ENCODE measurements around the gene CMTM3.
"Not testable (repeated sequence)": the region's sequence is repeated elsewhere in the genome, so short reads cannot be mapped to it uniquely, and the experiment has no call there.

Gene CMTM3

GRCh38 chr16:66604376-66605176, at the start of gene CMTM3:
CMTM3 (plus strand) TSS chr16:66604704; CDS start chr16:66604806, 102 bp downstream.
- no peak for DNase-seq

GRCh38 chr16:66560107-66560506, 44.4 kb upstream of the CMTM3 start:
- no peak for DNase-seq

- no peak for DNase-seq
Observed at GRCh38 chr16:66561381-66562080, 43.0 kb upstream of the CMTM3 start.

- DNase-seq: no peak
Observed at GRCh38 chr16:66562409-66562808, 42.1 kb upstream of the CMTM3 start.

- no peak for DNase-seq
Observed at GRCh38 chr16:66562986-66563385, 41.5 kb upstream of the CMTM3 start.

GRCh38 chr16:66563574-66564334, 40.8 kb upstream of the CMTM3 start:
- DNase-seq: no peak

GRCh38 chr16:66566051-66566901, 38.2 kb upstream of the CMTM3 start, which contains the start of gene CMTM1:
CMTM1 (plus strand) TSS chr16:66566439; CDS start chr16:66566514, 75 bp downstream.
- no peak for DNase-seq

GRCh38 chr16:66567270-66567669, 37.2 kb upstream of the CMTM3 start:
- DNase-seq: not testable (repeated sequence)

- no peak for DNase-seq
Observed at GRCh38 chr16:66568355-66568754, 36.1 kb upstream of the CMTM3 start.

GRCh38 chr16:66569131-66569530, 35.4 kb upstream of the CMTM3 start:
- no peak for DNase-seq

GRCh38 chr16:66569827-66570405, 34.6 kb upstream of the CMTM3 start:
- no peak for DNase-seq

- DNase-seq: no peak
Observed at GRCh38 chr16:66572356-66572755, 32.1 kb upstream of the CMTM3 start.

- DNase-seq: no peak
Observed at GRCh38 chr16:66574081-66574480, 30.4 kb upstream of the CMTM3 start.

- no peak for DNase-seq
Observed at GRCh38 chr16:66574531-66574930, 30.0 kb upstream of the CMTM3 start.

- DNase-seq: no peak
Observed at GRCh38 chr16:66575060-66575459, 29.4 kb upstream of the CMTM3 start.

- no peak for DNase-seq
Observed at GRCh38 chr16:66576296-66576695, 28.2 kb upstream of the CMTM3 start.

- no peak for DNase-seq
Observed at GRCh38 chr16:66578651-66579531, 25.6 kb upstream of the CMTM3 start, which contains the start of gene CMTM2. CMTM2 (plus strand) TSS chr16:66579463; CDS start chr16:66579608, 145 bp downstream.

- DNase-seq: no peak
Observed at GRCh38 chr16:66580605-66581209, 23.8 kb upstream of the CMTM3 start.

GRCh38 chr16:66581246-66581952, 23.1 kb upstream of the CMTM3 start:
- no peak for DNase-seq

Data from cortex of kidney (tissue), 1 donor.